Adrenal gland (tissue), 12 donors: ENCODE measurements around the gene JPH2. TPM values are rescaled to one million over a fixed set of nuclear protein-coding genes. Genes with fewer than 3 reads are reported as not detected.

ENCODE experiments used
- DNase-seq, 7 donors: peaks; one replicate each; pipeline ENCODE4 v3.0.0-alpha.2; 2019 to 2020
- H3K27ac ChIP-seq, 5 donors: fragments of 200-600 bp; sonication (generic) in 4 of 5; 1 replicate in 3 of 5; 2 replicates in 2 of 5; pipeline versions ENCODE4 v1.5.1 to v1.8.0; 2016 to 2020; ENCODE audit warnings: mild to moderate bottlenecking in 1 of 5
- H3K27me3 ChIP-seq: fragments of 200-600 bp; 2 replicates; pipeline ENCODE4 v1.8.0; 2021
- H3K36me3 ChIP-seq, 2 donors: fragments of 200-600 bp; replicated peaks in 1 of 2; 1 replicate in 1 of 2; 2 replicates in 1 of 2; pipeline versions ENCODE4 v1.5.1 to v1.8.0; 2018 to 2022
- H3K4me1 ChIP-seq, 2 donors: fragments of 200-600 bp; replicated peaks in 1 of 2; 1 replicate in 1 of 2; 2 replicates in 1 of 2; pipeline versions ENCODE4 v1.5.1 to v1.8.0; 2018 to 2021
- H3K4me3 ChIP-seq, 4 donors: fragments of 200-600 bp; sonication (generic) in 3 of 4; one replicate each; pipeline ENCODE4 v1.5.1; 2016 to 2018
- H3K9me3 ChIP-seq, 3 donors: fragments of 200-600 bp; sonication (generic) in 1 of 3; replicated peaks in 1 of 3; 1 replicate in 2 of 3; 2 replicates in 1 of 3; pipeline versions ENCODE4 v1.5.1 to v1.8.0; 2016 to 2021
- POLR2A ChIP-seq, 2 donors: fragments of 450-650 bp; IDR thresholded peaks; one replicate each; pipeline ENCODE4 v1.6.1; 2017; ENCODE audit warnings: antibody characterized with exemption in 2 of 2, mild to moderate bottlenecking in 2 of 2, moderate library complexity in 1 of 2
- WGBS, 4 donors: extraction: QIAGEN DNeasy Blood & Tissue Kit in 2 of 4; methylation state at CpG; one replicate each; pipeline versions ENCODE4 v1.1.5 to v1.1.7; 2013 to 2017; 5-methylcytosine and 5-hydroxymethylcytosine counted together
- intact Hi-C, 2 donors: fragments of 100-400 bp; cut with DNase I; formaldehyde crosslinking; loops; one replicate each; pipeline versions ENCODE4 v1.14.1 to v1.15.0; 2022 to 2023
- polyA plus RNA-seq, 3 donors: library from polyadenylated mRNA; stranded (reverse); fragments of 200-250 nt in 2 of 3; fragments of 350-450 nt in 1 of 3; fragmentation: Illumina TruSeq in 1 of 3; extraction: RNeasy Lipid Tissue Mini Kit (QIAGEN cat#74804) in 1 of 3; gene quantifications; one replicate each; pipeline ENCODE4 v1.2.3, GENCODE V29; 2013 to 2014
- total RNA-seq, 9 donors: library from RNA; depleted of rRNA in 4 of 9; stranded (reverse); fragments of >200 nt in 4 of 9; fragments of 120-200 nt in 1 of 9; fragmentation: NEBNext Ultra II Directional in 1 of 9; extraction: Animal tissue kit (Norgen Biotek cat#: 25700) in 1 of 9; gene quantifications; one replicate each; pipeline versions ENCODE4 v1.1.0 to v1.2.4, GENCODE V29; 2013 to 2023
- TF ChIP-seq, protein P1 (sequence below), 6 experiments: fragments of 450-650 bp in 4 of 6; fragments of 200-600 bp in 2 of 6; sonication (generic) in 1 of 6; IDR thresholded peaks; 1 replicate in 5 of 6; 2 replicates in 1 of 6; pipeline versions ENCODE4 v1.5.1 to v1.8.0; 2016 to 2021; ENCODE audit warnings: antibody characterized with exemption in 6 of 6, mild to moderate bottlenecking in 2 of 6, moderate library complexity in 1 of 6
- donor health status: healthy with polysubstance abuse.
- donor health status: Bipolar disorder and iron deficiency.
- donor health status: DM: yes; HTN: yes; CAD: no.
- donor health status: DM: no; HTN: no; CAD: no.
- donor health status: DM: no; HTN: no; CAD: no.
- donor health status: DM: yes; HTN: yes; CAD: no.

The JPH2 gene
- total and polyA plus RNA-seq, 12 donors = 0.59 to 13.0 (median 3.4) TPM

DNA sequence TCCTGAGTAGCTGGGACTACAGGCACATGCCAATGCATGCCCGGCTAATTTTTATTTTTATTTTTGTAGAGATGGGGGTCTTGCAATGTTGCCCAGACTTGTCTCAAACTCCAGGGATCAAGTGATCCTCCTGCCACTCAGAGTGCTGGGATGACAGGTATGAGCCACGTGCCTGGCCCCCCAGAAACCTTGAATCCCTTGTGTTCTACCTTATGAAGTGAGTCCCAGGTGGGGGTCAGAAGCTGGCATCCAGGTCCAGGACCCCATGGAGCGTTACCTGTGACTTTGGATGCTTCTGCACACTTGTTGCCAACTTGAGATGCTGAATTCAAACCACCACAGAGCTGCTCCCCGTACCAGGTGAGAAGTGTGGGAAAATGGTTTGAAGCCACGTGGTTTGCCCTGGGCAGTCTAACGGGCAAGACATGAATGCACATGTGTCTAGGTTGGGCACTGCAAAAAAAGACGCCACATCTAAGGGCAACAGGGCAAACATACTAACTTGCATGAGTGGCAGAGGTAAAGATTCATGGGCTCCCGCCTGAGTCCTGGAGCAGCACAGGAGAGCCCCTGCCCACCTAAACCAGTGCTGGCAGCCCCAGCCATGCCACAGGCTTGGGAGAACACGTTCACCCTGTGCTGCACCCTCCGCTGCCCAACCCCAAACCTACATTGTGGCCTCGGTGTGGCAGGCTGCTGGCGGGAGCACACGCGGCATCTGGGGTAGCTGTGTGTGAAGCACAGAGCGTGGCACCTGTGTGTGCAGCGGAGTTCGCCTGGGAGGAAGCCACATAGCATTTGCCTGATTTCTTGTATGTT is 101.2 kb downstream of the JPH2 start:
- 70 to 86% (median 83%) methylated on average over 17 of the region's 17 CpGs for WGBS, 4 donors
- Histone ChIP-seq H3K4me3 (no peak overlapping the region), H3K36me3 (no peaks in the 10 kb centered on the region), H3K9me3 (no peaks in the 10 kb centered on the region), H3K4me1 (no peaks in the 10 kb centered on the region), H3K27ac (no peak overlapping the region), H3K27me3 (no peaks in the 10 kb centered on the region)
- intact Hi-C loops = loop anchor here (5.0 to 10.0 kb wide), 3 partner anchors 244 to 641 kb away; no protein-coding TSS in a partner anchor
- TF ChIP-seq, protein P1, sequence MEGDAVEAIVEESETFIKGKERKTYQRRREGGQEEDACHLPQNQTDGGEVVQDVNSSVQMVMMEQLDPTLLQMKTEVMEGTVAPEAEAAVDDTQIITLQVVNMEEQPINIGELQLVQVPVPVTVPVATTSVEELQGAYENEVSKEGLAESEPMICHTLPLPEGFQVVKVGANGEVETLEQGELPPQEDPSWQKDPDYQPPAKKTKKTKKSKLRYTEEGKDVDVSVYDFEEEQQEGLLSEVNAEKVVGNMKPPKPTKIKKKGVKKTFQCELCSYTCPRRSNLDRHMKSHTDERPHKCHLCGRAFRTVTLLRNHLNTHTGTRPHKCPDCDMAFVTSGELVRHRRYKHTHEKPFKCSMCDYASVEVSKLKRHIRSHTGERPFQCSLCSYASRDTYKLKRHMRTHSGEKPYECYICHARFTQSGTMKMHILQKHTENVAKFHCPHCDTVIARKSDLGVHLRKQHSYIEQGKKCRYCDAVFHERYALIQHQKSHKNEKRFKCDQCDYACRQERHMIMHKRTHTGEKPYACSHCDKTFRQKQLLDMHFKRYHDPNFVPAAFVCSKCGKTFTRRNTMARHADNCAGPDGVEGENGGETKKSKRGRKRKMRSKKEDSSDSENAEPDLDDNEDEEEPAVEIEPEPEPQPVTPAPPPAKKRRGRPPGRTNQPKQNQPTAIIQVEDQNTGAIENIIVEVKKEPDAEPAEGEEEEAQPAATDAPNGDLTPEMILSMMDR (IDR thresholded peaks at IDR 0.05) = no peak
- TF ChIP-seq POLR2A (IDR thresholded peaks at IDR 0.05) = no peak
- no peak for DNase-seq

- no peaks in the 10 kb centered on the region for H3K9me3 ChIP-seq
- no peak for DNase-seq
- no peaks in the 10 kb centered on the region for H3K36me3 ChIP-seq
- TF ChIP-seq POLR2A (IDR thresholded peaks at IDR 0.05) = no peak
- TF ChIP-seq, protein P1 (IDR thresholded peaks at IDR 0.05) = no peak
- H3K4me3 ChIP-seq = no peak overlapping the region
- 90 to 100% (median 95%) methylated on average over 1 to 7 of the region's 7 CpGs for WGBS, 4 donors
- intact Hi-C loops = loop anchor here (5.0 to 10.0 kb wide), 3 partner anchors 243 to 640 kb away; no protein-coding TSS in a partner anchor
- no peak overlapping the region for H3K27ac ChIP-seq
- no peaks in the 10 kb centered on the region for H3K27me3 ChIP-seq
- H3K4me1 ChIP-seq = no peaks in the 10 kb centered on the region
Observed at GRCh38 chr20:44084891-44085290, 102.1 kb downstream of the JPH2 start.

DNA sequence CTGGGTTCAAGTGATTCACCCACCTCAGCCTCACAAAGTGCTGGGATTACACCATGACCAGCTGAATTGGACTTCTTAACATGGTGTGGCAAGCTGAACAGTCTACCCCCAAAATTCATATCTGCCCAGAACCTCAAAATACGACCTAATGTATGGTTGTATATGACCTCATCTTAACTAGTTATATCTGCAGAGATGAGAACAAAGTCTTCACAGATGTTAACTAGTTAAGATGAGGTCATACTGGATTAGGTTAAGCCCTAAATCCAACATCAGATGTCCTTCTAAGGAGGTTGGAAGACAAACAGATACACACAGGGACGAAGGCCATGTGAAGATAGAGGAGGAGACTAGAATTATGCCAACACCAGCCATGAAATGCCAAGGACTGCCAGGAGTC is 102.5 kb downstream of the JPH2 start:
- intact Hi-C loops = loop anchor here in 1 of 2 donors (10.0 kb wide), 1 partner anchor 640 kb away; no protein-coding TSS in a partner anchor
- no peak for TF ChIP-seq POLR2A (IDR thresholded peaks at IDR 0.05)
- TF ChIP-seq, protein P1 (IDR thresholded peaks at IDR 0.05) = no peak
- no peak for DNase-seq
- H3K4me3 ChIP-seq = no peak overlapping the region
- no peaks in the 10 kb centered on the region for H3K9me3 ChIP-seq
- H3K27me3 ChIP-seq = no peaks in the 10 kb centered on the region
- H3K36me3 ChIP-seq = no peaks in the 10 kb centered on the region
- H3K27ac ChIP-seq = no peak overlapping the region
- WGBS, 4 donors = 56 to 75% (median 67%) methylated on average over 2 of the region's 2 CpGs
- no peaks in the 10 kb centered on the region for H3K4me1 ChIP-seq

DNA sequence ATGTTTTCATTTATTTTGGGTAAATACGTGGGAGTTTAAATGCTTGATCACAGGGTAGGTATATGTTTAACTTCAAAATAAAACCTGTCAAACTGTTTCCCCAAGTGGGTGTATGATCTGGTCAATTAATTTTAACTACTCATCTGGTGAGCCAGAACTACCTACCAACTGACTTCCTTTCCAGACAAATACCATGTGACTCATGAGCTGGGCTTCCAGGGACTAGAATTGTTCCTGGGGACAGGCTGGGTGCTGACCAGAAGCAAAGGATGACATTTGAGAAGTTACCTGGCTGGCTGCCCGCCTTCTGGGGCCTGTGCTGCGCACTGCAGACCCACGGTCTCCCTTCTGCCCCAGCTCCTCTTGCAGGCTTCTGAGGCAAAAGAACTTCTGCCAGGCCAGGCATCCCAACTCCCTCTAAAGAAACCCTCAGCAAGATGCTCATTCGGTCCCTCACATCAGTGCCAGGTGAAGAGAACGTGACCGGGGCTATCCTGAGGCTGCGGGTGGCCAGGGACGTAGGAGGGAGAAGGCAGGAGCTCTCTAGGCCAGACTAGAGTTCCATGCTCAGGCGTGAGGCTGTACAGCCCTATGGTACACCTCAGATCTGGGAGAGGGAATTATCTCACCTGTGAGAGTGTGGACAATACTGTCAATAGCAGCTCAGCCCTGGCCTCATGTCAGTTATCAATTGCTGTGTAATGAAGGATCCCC is 103.6 kb downstream of the JPH2 start:
- H3K27me3 ChIP-seq = no peaks in the 10 kb centered on the region
- H3K9me3 ChIP-seq = no peaks in the 10 kb centered on the region
- intact Hi-C loops = loop anchor here in 1 of 2 donors (10.0 kb wide), 1 partner anchor 639 kb away; no protein-coding TSS in a partner anchor
- H3K4me3 ChIP-seq = no peak overlapping the region
- no peaks in the 10 kb centered on the region for H3K4me1 ChIP-seq
- H3K36me3 ChIP-seq = no peaks in the 10 kb centered on the region
- no peak overlapping the region for H3K27ac ChIP-seq
- 61 to 86% (median 85%) methylated on average over 5 to 10 of the region's 10 CpGs for WGBS, 4 donors
- no peak for DNase-seq
- TF ChIP-seq POLR2A (IDR thresholded peaks at IDR 0.05) = no peak
